K562 (cell line): ENCODE data around the gene TMEM129. TPM values are rescaled to one million over a fixed set of nuclear protein-coding genes. Genes with fewer than 3 reads are reported as not detected.
A peak's percentile ranks its signal among the peaks of the same experiment; 100 is the strongest.

ENCODE experiments used
- ARNT ChIP-seq, 2 experiments: fragments of 450-650 bp; IDR thresholded peaks; 2 replicates each; pipeline ENCODE4 v1.6.1; 2016; ENCODE audit warnings: mild to moderate bottlenecking in 1 of 2
- BRD9 ChIP-seq: fragments of 450-650 bp; IDR thresholded peaks from 2 replicates; pipeline ENCODE4 v1.6.1; 2018; ENCODE audit warnings: low read depth; ENCODE audit not compliant: partially characterized antibody
- CREB5 ChIP-seq: fragments of 250-450 bp; sonication (Bioruptor Pico); IDR thresholded peaks from 2 replicates; pipeline ENCODE4 v1.5.0; 2020; ENCODE audit warnings: mild to moderate bottlenecking
- DNMT1 ChIP-seq: fragments of 450-650 bp; IDR thresholded peaks from 2 replicates; pipeline ENCODE4 v1.6.1; 2016; ENCODE audit warnings: antibody characterized with exemption, mild to moderate bottlenecking
- KDM5B ChIP-seq: fragments of 200-600 bp; sonication (generic); IDR thresholded peaks from 2 replicates; pipeline ENCODE4 v1.6.1; 2012; ENCODE audit warnings: low read depth, mild to moderate bottlenecking, moderate library complexity, low read length, control low read depth, inconsistent platforms; ENCODE audit not compliant: insufficient replicate concordance
- SLC30A9 ChIP-seq: fragments of 250-450 bp; sonication (Bioruptor Pico); IDR thresholded peaks from 2 replicates; pipeline ENCODE4 v1.8.0; 2022; ENCODE audit warnings: mild to moderate bottlenecking, moderate library complexity
- SRF ChIP-seq, 2 experiments: fragments of 250-450, 450-650 bp in 1 of 2; sonication (Bioruptor Pico) in 1 of 2; sonication (generic) in 1 of 2; formaldehyde crosslinking; IDR thresholded peaks; 2 replicates each; pipeline versions ENCODE4 v1.5.0 to v1.5.1; 2020 to 2022; ENCODE audit warnings: mild to moderate bottlenecking in 1 of 2, missing genetic modification reagents in 1 of 2
- STAG1 ChIP-seq: sonication (generic); formaldehyde crosslinking; IDR thresholded peaks from 2 replicates; pipeline ENCODE4 v1.5.0; 2020; ENCODE audit warnings: missing genetic modification reagents, borderline replicate concordance
- TAF15 ChIP-seq: fragments of 200-400 bp; formaldehyde crosslinking; IDR thresholded peaks from 2 replicates; pipeline ENCODE4 v1.6.1; 2017; ENCODE audit warnings: mild to moderate bottlenecking, low read depth, low read length, moderate library complexity
- XRCC3 ChIP-seq: fragments of 450-650 bp; IDR thresholded peaks from 2 replicates; pipeline ENCODE4 v1.6.1; 2017; ENCODE audit warnings: mild to moderate bottlenecking, moderate library complexity
- ZNF445 ChIP-seq: fragments of 250-450 bp; sonication (Bioruptor Pico); IDR thresholded peaks from 2 replicates; pipeline ENCODE4 v1.4.0; 2020; ENCODE audit warnings: low read depth, mild to moderate bottlenecking, moderate library complexity
- ZNF609 ChIP-seq: sonication (generic); formaldehyde crosslinking; IDR thresholded peaks from 2 replicates; pipeline ENCODE4 v1.8.1; 2023; ENCODE audit warnings: missing genetic modification reagents, mild to moderate bottlenecking, borderline replicate concordance
- polyA plus RNA-seq, 8 experiments: library from polyadenylated mRNA; depleted of rRNA in 4 of 8; stranded (reverse) in 5 of 8; unstranded in 3 of 8; fragments of >200 nt; fragmentation: Nextera tagmentation in 2 of 8; fragmentation: Illumina TruSeq in 1 of 8; extraction: Ambion mirVana in 2 of 8; extraction: Trizol in 1 of 8; gene quantifications; 2 replicates each; pipeline versions ENCODE4 v1.2.1 to v1.2.3, GENCODE V29; 2011 to 2014; ENCODE audit warnings: inconsistent platforms in 1 of 8, missing spikeins in 1 of 8
- total RNA-seq, 7 experiments: library from RNA; depleted of rRNA in 6 of 7; stranded (reverse); fragments of >200 nt in 6 of 7; fragmentation: Illumina TruSeq in 2 of 7; extraction: Trizol in 2 of 7; gene quantifications; 2 replicates each; pipeline versions ENCODE4 v1.2.1 to v1.2.3, GENCODE V29; 2011 to 2021; ENCODE audit warnings: low replicate concordance in 1 of 7
- TF ChIP-seq, protein P1 (sequence below): sonication (generic); formaldehyde crosslinking; IDR thresholded peaks from 2 replicates; pipeline ENCODE4 v1.8.0; 2022; ENCODE audit warnings: missing genetic modification reagents, mild to moderate bottlenecking, moderate library complexity, borderline replicate concordance
- TF ChIP-seq, protein P2 (sequence below): sonication (generic); formaldehyde crosslinking; IDR thresholded peaks from 2 replicates; pipeline ENCODE4 v1.8.0; 2023; ENCODE audit warnings: missing genetic modification reagents, mild to moderate bottlenecking, borderline replicate concordance

Gene TMEM129
- total and polyA plus RNA-seq, 9 of the 15 experiments (the other 6 are each of a cell fraction or from before 2014, with no cell fraction given) = 0.34 to 47.2 (median 18.8) TPM

DNA sequence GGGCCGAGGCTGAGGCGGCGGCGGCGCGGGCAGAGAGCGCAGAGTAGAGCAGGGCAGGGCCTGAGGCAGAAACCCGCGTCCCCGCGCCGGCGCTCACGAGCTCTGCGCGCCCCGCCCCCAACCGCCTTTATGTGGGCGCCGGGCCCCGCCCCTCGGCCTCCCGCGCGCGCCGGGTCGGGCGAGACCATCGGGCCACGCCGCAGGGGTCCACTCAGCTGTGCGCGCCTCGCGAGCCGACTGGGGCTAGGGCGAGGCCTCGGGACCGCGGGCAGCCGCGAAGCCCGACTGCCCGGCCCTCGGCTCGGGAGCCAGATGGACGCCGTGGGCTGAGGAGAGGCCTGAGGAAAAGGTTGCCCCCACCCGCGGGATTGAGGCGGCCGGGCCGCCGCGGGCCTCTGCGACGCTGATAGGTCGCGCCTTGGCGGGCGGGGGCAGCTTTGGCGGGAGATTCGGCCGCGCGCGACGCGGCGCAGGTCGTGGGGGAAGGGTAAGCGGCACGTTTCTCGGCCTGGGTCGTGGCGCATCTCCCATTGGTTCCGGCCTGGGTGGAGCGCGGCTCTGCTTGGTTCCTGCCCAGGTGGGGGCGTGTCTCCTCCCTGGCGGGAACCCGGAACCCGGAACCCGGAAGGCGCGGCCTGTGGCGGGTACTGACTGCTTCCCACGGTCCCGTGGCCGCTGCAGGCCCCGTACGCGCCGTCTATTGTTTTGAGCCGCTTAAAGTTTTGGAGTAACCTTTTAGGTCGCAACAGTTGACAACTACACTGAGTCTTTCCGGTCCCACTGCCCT lies 8.7 kb downstream of the TMEM129 start, which contains the start of gene SLBP (continued):
- peak; percentile 95; the same call in 1 of the 2 replicates for TF ChIP-seq ZNF609 (CRISPR knock-in tag)
- peak in 1 of 2 experiments; percentile 68; a peak in 1 of 4 replicates for TF ChIP-seq SRF (CRISPR knock-in tag; IDR thresholded peaks at IDR 0.05)
- TF ChIP-seq ARNT (IDR thresholded peaks at IDR 0.05) = no peak
- no peak for TF ChIP-seq DNMT1
- TF ChIP-seq ZNF445 = no peak
- TF ChIP-seq SLC30A9 = no peak
- TF ChIP-seq CREB5 (CRISPR knock-in tag) = no peak
- TF ChIP-seq, protein P1, sequence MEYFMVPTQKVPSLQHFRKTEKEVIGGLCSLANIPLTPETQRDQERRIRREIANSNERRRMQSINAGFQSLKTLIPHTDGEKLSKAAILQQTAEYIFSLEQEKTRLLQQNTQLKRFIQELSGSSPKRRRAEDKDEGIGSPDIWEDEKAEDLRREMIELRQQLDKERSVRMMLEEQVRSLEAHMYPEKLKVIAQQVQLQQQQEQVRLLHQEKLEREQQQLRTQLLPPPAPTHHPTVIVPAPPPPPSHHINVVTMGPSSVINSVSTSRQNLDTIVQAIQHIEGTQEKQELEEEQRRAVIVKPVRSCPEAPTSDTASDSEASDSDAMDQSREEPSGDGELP (CRISPR knock-in tag) = peak; percentile 92
- no peak for TF ChIP-seq KDM5B
- TF ChIP-seq BRD9 = no peak
- TF ChIP-seq, protein P2, sequence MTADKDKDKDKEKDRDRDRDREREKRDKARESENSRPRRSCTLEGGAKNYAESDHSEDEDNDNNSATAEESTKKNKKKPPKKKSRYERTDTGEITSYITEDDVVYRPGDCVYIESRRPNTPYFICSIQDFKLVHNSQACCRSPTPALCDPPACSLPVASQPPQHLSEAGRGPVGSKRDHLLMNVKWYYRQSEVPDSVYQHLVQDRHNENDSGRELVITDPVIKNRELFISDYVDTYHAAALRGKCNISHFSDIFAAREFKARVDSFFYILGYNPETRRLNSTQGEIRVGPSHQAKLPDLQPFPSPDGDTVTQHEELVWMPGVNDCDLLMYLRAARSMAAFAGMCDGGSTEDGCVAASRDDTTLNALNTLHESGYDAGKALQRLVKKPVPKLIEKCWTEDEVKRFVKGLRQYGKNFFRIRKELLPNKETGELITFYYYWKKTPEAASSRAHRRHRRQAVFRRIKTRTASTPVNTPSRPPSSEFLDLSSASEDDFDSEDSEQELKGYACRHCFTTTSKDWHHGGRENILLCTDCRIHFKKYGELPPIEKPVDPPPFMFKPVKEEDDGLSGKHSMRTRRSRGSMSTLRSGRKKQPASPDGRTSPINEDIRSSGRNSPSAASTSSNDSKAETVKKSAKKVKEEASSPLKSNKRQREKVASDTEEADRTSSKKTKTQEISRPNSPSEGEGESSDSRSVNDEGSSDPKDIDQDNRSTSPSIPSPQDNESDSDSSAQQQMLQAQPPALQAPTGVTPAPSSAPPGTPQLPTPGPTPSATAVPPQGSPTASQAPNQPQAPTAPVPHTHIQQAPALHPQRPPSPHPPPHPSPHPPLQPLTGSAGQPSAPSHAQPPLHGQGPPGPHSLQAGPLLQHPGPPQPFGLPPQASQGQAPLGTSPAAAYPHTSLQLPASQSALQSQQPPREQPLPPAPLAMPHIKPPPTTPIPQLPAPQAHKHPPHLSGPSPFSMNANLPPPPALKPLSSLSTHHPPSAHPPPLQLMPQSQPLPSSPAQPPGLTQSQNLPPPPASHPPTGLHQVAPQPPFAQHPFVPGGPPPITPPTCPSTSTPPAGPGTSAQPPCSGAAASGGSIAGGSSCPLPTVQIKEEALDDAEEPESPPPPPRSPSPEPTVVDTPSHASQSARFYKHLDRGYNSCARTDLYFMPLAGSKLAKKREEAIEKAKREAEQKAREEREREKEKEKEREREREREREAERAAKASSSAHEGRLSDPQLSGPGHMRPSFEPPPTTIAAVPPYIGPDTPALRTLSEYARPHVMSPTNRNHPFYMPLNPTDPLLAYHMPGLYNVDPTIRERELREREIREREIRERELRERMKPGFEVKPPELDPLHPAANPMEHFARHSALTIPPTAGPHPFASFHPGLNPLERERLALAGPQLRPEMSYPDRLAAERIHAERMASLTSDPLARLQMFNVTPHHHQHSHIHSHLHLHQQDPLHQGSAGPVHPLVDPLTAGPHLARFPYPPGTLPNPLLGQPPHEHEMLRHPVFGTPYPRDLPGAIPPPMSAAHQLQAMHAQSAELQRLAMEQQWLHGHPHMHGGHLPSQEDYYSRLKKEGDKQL = peak; percentile 65; the same call in 1 of the 2 replicates
- no peak for TF ChIP-seq XRCC3
- TF ChIP-seq TAF15 = no peak
- no peak for TF ChIP-seq STAG1 (CRISPR knock-in tag)
